Activated T-helper 9 cell treated with anti-CD3 and anti-CD28 coated beads, Interleukin-2, amount 50 U/mL, for 16 hours (primary cell): ENCODE measurements around the gene PATZ1.

Source experiments
- DNase-seq: peaks from one replicate; pipeline ENCODE4 v3.0.0-alpha.2; 2020; ENCODE audit warnings: low read depth

PATZ1 gene

DNA sequence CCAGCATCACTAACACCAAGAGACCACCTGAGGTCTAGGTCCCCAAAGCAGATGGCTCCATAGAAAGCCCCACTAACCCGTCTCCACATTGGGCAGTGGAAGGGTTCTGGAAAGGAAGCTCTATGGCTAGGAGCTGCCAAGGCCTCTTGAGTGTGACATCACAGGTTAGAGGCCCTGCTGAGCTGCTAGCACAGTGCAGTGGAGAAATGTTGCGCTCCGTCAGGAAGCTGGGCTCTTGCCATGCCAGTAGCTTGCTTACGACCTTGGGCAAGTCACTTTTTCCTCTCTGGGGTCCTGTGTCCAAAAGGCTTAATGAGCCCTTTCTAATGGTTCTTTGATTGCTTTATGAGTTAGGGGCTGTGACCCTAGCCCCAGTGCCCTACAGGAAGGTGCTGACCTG lies 64.4 kb downstream of the PATZ1 start:
- DNase-seq = no peak

DNA sequence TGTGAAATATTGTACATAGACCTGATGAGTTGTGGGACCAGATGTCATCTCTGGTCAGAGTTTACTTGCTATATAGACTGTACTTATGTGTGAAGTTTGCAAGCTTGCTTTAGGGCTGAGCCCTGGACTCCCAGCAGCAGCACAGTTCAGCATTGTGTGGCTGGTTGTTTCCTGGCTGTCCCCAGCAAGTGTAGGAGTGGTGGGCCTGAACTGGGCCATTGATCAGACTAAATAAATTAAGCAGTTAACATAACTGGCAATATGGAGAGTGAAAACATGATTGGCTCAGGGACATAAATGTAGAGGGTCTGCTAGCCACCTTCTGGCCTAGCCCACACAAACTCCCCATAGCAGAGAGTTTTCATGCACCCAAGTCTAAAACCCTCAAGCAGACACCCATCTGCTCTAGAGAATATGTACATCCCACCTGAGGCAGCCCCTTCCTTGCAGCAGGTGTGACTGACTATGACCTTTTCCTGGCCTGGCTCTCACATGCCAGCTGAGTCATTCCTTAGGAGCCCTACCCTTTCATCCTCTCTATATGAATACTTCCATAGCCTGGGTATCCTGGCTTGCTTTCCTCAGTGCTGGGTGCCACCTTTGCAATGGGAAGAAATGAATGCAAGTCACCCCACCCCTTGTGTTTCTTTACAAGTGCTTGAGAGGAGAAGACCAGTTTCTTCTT lies 66.2 kb downstream of the PATZ1 start:
- DNase-seq = no peak

DNA sequence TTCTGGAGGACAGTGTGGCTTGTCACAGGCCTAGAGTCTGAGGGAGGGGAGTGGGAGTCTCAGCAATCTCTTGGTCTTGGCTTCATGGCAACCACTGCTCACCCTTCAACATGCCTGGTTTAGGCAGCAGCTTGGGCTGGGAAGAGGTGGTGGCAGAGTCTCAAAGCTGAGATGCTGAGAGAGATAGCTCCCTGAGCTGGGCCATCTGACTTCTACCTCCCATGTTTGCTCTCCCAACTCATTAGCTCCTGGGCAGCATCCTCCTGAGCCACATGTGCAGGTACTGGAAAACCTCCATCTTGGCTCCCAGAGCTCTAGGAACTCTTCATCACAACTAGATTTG lies 66.8 kb downstream of the PATZ1 start:
- DNase-seq = no peak

- DNase-seq = no peak
Observed at GRCh38 chr22:31278626-31279326, 67.4 kb downstream of the PATZ1 start.

- DNase-seq = no peak
Observed at GRCh38 chr22:31278151-31278621, 68.0 kb downstream of the PATZ1 start.

GRCh38 chr22:31277741-31278140 lies 68.4 kb downstream of the PATZ1 start:
- DNase-seq = no peak

- DNase-seq = no peak
Observed at GRCh38 chr22:31276426-31277167, 69.5 kb downstream of the PATZ1 start.
